ENCODE measurements around the gene NPIPA7.
"Not testable (repeated sequence)": the region's sequence is repeated elsewhere in the genome, so short reads cannot be mapped to it uniquely, and the experiment has no call there.

NPIPA7 gene

DNA sequence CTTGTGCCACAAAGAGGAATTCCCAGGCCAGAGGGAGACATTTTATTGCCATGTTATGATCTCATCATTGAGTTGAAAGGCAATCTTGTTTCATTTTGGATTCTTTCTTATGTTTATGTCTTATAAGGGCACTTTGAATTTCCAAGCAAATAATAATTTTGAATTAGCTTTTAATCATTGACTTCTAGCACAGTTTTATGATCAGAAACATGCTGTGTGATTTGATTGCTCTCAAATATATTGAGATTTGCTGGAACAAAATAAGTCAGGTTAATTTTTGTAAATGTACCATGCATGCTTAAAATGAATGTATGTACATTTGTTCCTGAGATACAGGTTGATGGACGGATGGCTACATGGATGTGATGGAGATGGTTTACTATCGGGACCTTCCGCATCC lies at the start of gene NPIPA7:
TSS of gene NPIPA7 (plus strand) at position 301 of the 400 bp plus-strand sequence. CDS start 105 bp downstream, outside the sequence.
- not testable (repeated sequence) for DNase-seq (ENCODE audit: low spot score)

DNA sequence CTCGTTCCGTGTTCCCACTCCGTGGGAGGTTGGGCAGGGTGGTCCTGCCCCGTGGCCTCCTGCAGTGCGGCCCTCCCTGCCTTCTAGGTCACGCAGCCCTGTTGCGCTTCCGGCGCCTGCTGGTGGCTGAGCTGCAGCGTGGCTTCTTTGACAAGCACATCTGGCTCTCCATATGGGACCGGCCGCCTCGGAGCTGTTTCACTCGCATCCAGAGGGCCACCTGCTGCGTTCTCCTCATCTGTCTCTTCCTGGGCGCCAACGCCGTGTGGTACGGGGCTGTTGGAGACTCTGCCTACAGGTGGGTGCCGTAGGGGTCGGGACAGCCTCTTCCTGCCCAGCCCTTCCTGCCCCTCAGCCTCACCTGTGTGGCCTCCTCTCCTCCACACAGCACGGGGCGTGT lies 47.5 kb upstream of the NPIPA7 start:
- not testable (repeated sequence) for DNase-seq (ENCODE audit: low spot score)

DNA sequence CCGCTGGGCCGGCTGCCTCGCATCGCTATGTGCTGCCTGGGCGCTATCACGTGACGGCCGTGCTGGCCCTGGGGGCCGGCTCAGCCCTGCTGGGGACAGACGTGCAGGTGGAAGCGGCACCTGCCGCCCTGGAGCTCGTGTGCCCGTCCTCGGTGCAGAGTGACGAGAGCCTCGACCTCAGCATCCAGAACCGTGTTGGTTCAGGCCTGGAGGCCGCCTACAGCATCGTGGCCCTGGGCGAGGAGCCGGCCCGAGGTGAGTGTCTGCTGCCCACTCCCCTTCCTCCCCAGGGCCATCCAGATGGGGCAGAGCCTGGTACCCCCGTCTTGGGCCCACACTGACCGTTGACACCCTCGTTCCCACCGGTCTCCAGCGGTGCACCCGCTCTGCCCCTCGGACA lies 21.4 kb upstream of the NPIPA7 start:
- not testable (repeated sequence) for DNase-seq (ENCODE audit: low spot score)

DNA sequence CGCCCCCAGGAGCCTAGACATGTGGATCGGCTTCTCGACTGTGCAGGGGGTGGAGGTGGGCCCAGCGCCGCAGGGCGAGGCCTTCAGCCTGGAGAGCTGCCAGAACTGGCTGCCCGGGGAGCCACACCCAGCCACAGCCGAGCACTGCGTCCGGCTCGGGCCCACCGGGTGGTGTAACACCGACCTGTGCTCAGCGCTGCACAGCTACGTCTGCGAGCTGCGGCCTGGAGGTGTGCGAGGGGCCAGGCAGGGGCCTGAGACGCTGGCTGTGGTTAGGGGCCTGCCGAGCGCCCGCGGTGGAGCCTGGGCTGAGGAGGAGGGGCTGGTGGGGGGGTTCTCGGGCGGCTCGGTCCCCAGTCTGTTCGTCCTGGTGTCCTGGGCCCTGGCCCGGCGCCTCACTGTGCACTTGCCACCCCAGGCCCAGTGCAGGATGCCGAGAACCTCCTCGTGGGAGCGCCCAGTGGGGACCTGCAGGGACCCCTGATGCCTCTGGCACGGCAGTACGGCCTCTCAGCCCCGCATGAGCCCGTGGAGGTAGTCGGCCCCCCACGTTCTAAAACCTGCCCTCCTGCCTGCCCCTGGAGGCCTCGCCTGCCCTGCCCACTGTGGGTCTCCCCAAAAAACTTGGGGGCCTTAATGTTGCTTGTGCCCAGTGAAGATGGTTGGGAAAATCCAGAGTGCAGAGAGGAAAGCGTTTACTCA lies 20.2 kb upstream of the NPIPA7 start:
- not testable (repeated sequence) for DNase-seq (ENCODE audit: low spot score)

DNA sequence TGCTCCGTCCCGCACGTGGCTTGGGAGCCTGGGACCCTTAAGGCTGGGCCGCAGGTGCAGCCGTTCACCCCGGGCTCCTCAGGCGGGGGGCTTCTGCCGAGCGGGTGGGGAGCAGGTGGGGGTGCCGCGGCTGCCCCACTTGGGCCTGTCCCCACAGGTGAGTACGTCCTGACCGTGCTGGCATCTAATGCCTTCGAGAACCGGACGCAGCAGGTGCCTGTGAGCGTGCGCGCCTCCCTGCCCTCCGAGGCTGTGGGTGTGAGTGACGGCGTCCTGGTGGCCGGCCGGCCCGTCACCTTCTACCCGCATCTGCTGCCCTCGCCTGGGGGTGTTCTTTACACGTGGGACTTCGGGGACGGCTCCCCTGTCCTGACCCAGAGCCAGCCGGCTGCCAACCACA lies 15.3 kb upstream of the NPIPA7 start:
- DNase-seq (ENCODE audit: low spot score), result not testable (repeated sequence)

DNA sequence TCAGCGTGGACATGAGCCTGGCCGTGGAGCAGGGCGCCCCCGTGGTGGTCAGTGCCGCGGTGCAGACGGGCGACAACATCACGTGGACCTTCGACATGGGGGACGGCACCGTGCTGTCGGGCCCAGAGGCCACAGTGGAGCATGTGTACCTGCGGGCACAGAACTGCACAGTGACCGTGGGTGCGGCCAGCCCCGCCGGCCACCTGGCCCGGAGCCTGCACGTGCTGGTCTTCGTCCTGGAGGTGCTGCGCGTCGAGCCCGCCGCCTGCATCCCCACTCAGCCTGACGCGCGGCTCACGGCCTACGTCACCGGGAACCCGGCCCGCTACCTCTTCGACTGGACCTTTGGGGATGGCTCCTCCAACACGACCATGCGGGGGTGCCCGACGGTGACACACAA lies 14.8 kb upstream of the NPIPA7 start:
- DNase-seq (ENCODE audit: low spot score), result not testable (repeated sequence)

DNA sequence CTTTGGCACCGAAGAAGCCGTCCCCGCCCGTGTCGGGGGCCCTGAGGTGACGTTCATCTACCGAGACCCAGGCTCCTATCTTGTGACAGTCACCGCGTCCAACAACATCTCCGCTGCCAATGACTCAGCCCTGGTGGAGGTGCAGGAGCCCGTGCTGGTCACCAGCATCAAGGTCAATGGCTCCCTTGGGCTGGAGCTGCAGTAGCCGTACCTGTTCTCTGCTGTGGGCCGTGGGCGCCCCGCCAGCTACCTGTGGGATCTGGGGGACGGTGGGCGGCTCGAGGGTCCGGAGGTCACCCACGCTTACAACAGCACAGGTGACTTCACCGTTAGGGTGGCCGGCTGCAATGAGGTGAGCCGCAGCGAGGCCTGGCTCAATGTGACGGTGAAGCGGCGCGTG lies 14.2 kb upstream of the NPIPA7 start:
- not testable (repeated sequence) for DNase-seq (ENCODE audit: low spot score)

DNA sequence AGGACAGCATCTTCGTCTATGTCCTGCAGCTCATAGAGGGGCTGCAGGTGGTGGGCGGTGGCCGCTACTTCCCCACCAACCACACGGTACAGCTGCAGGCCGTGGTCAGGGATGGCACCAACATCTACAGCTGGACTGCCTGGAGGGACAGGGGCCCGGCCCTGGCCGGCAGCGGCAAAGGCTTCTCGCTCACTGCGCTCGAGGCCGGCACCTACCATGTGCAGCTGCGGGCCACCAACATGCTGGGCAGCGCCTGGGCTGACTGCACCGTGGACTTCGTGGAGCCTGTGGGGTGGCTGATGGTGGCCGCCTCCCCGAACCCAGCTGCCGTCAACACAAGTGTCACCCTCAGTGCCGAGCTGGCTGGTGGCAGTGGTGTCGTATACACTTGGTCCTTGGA lies 13.6 kb upstream of the NPIPA7 start:
- DNase-seq (ENCODE audit: low spot score), result not testable (repeated sequence)

DNA sequence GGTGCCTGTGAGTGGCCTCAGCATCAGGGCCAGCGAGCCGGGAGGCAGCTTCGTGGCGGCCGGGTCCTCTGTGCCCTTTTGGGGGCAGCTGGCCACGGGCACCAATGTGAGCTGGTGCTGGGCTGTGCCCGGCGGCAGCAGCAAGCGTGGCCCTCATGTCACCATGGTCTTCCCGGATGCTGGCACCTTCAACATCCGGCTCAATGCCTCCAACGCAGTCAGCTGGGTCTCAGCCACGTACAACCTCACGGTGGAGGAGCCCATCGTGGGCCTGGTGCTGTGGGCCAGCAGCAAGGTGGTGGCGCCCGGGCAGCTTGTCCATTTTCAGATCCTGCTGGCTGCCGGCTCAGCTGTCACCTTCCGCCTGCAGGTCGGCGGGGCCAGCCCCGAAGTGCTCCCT lies 13.1 kb upstream of the NPIPA7 start:
- not testable (repeated sequence) for DNase-seq (ENCODE audit: low spot score)

DNA sequence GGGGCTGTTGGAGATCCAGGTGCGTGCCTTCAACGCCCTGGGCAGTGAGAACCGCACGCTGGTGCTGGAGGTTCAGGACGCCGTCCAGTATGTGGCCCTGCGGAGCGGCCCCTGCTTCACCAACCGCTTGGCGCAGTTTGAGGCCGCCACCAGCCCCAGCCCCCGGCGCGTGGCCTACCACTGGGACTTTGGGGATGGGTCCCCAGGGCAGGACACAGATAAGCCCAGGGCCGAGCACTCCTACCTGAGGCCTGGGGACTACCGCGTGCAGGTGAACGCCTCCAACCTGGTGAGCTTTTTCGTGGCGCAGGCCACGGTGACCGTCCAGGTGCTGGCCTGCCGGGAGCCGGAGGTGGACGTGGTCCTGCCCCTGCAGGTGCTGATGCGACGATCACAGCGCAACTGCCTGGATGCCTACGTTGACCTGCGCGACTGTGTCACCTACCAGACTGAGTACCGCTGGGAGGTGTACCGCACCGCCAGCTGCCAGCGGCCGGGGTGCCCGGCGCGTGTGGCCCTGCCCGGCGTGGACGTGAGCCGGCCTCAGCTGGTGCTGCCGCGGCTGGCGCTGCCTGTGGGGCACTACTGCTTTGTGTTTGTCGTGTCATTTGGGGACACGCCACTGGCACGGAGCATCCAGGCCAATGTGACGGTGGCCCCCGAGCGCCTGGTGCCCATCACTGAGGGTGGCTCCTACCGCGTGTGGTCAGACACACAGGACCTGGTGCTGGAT lies 12.2 kb upstream of the NPIPA7 start:
- DNase-seq (ENCODE audit: low spot score), result not testable (repeated sequence)

DNA sequence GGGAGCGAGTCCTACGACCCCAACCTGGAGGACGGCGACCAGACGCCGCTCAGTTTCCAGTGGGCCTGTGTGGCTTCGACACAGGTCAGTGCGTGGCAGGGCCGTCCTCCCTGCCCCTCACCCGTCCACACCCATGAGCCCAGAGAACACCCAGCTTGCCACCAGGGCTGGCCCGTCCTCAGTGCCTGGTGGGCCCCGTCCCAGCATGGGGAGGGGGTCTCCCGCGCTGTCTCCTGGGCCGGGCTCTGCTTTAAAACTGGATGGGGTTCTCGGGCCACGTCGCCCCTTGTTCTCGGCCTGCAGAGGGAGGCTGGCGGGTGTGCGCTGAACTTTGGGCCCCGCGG lies 11.7 kb upstream of the NPIPA7 start:
- DNase-seq (ENCODE audit: low spot score), result not testable (repeated sequence)

DNA sequence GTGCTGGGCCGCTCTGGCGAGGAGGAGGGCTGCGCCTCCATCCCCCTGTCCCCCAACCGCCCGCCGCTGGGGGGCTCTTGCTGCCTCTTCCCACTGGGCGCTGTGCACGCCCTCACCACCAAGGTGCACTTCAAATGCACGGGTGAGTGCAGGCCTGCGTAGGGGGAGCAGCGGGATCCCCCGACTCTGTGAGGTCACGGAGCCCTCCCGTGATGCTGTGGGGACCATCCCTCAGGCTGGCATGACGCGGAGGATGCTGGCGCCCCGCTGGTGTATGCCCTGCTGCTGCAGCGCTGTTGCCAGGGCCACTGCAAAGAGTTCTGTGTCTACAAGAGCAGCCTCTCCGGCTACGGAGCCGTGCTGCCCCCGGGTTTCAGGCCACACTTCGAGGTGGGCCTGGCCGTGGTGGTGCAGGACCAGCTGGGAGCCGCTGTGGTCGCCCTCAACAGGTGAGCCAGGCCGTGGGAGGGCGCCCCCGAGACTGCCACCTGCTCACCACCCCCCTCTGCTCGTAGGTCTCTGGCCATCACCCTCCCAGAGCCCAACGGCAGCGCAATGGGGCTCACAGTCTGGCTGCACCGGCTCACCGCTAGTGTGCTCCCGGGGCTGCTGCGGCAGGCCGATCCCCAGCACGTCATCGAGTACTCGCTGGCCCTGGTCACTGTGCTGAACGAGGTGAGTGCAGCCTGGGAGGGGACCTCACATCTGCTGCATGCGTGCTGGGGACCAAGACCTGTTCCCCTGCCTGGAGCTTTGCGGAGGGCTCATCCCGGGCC lies 9.7 kb upstream of the NPIPA7 start:
- DNase-seq (ENCODE audit: low spot score), result not testable (repeated sequence)

DNA sequence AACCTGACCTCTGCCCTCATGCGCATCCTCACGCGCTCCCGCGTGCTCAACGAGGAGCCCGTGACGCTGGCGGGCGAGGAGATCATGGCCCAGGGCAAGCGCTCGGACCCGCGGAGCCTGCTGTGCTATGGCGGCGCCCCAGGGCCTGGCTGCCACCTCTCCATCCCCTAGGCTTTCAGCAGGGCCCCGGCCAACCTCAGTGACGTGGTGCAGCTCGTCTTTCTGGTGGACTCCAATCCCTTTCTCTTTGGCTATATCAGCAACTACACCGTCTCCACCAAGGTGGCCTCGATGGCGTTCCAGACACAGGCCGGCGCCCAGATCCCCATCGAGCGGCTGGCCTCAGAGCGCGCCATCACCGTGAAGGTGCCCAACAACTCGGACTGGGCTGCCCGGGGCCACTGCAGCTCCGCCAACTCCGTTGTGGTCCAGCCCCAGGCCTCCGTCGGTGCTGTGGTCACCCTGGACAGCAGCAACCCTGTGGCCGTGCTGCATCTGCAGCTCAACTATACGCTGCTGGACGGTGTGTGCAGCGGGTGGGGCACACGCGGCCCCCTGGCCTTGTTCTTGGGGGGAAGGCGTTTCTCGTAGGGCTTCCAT lies 7.7 kb upstream of the NPIPA7 start:
- not testable (repeated sequence) for DNase-seq (ENCODE audit: low spot score)

DNA sequence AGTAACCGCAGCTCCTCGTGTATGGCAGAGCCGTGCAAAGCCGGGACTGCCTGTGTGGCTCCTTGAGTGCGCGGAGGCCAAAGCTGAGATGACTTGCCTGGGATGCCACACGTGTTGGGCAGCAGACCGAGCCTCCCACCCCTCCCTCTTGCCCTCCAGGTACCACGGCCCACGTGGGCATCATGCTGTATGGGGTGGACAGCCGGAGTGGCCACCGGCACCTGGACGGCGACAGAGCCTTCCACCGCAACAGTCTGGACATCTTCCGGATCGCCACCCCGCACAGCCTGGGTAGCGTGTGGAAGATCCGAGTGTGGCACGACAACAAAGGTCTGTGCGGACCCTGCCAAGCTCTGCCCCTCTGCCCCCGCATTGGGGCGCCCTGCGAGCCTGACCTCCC lies 4.7 kb upstream of the NPIPA7 start:
- not testable (repeated sequence) for DNase-seq (ENCODE audit: low spot score)

DNA sequence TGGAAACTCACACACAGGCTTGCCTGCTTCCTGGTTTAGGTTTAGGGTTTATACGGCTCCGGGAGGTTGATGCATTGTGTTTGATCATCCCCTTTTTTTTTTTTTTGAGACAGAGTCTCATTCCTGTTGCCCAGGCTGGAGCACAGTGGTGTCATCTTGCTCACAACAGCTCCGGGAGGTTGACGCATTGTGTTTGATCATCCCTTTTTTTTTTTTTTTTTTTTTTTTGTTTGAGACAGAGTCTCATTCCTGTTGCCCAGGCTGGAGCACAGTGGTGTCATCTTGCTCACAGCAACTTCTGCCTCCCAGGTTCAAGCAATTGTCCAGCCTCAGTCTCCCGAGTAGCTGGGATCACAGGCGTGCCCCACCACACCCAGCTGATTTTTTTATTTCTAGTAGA lies 20.7 kb downstream of the NPIPA7 start:
- DNase-seq (ENCODE audit: low spot score), result not testable (repeated sequence)

DNA sequence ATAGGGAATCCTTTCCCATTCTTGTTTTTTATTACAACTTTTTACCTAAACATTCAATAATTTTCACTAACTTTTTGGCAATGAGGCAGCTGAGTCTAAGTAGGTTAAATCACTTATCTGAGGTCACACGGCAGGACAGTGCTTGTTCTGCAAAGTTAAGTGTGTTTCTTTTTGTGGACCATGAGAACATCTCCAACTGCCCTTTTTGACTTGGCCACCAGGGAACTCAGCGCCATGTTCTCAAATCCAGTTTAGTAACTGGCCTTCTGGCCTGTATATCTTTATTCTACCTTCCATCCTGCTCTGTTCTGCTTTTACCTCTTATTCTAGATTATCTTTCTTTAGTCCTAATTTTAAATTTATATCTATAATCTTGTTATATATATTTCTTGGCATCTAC lies 23.4 kb downstream of the NPIPA7 start:
- DNase-seq (ENCODE audit: low spot score), result not testable (repeated sequence)

DNA sequence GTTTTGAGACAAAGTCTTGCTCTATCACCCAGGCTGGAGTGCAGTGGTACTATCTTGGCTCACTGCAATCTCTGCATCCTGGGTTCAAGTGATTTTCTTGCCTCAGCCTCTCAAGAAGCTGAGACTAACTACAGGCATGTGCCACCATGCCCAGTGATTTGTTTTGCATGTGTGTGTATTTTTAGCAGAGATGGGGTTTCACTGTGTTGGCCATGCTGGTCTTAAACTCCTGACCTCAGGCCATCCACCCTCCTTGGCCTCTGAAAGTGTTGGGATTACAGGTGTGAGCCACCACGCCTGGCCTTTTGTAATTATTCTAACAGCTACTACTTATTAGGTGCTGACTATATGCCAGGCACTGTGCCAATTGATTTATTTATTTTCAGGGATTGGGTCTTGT lies 25.3 kb downstream of the NPIPA7 start:
- DNase-seq (ENCODE audit: low spot score), result not testable (repeated sequence)

DNA sequence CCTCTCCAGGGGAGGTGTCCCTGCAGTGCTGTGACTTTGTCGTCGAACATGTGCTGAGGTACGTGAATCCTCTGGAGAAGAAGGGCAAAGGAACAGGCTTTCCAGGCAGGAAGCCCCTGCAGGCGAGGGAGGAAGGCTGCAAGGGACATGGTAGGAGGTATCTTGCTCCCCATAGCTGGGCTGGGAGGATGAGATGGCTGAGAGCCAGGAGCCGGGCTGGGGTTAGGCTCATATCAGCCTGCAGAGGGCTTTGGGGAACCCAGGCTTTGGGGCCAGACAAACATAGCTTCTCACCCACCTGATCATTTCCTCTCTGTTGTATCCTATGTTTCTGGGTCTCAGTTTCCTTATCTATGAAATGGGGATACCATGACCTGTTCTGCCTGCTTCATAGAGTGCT lies 26.5 kb downstream of the NPIPA7 start:
- not testable (repeated sequence) for DNase-seq (ENCODE audit: low spot score)

DNA sequence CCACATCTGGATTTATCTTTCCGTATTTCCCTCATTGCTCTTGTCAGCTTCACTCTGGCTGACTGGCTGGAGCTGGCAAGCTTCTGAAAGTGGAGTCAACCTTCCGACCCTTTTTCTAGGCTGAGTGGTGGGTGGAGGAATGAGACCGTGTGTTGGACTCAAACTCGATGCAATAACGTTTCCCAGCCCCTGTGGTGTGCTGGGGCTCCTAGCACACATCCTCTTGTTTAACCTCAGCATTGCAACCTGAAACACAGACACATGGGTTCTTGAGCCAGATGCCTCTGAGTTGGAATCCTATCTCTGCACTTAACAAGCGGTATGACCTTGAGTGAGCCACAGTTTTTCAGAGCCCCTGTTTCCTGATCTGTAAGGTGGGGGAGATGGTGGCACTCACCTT lies 29.5 kb downstream of the NPIPA7 start:
- not testable (repeated sequence) for DNase-seq (ENCODE audit: low spot score)

DNA sequence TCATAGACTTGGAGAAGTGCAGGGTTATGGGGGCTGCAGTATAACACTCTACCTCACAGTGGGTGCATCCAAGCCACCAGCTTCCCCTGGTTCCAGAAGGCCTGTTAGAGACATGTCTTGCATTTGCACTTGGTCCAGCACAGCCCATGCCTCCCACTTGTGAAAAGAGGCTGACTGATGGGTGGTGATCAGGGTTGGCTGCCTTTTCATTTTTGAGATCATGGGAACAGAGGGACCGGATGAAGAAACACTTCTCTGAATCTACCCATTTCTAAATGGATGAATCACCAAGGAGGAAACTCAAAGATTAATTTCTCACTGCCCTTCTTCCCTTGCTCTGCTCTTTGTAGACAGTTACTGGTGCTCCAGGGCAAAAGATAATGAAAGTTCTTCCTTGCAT lies 34.8 kb downstream of the NPIPA7 start:
- not testable (repeated sequence) for DNase-seq (ENCODE audit: low spot score)

DNA sequence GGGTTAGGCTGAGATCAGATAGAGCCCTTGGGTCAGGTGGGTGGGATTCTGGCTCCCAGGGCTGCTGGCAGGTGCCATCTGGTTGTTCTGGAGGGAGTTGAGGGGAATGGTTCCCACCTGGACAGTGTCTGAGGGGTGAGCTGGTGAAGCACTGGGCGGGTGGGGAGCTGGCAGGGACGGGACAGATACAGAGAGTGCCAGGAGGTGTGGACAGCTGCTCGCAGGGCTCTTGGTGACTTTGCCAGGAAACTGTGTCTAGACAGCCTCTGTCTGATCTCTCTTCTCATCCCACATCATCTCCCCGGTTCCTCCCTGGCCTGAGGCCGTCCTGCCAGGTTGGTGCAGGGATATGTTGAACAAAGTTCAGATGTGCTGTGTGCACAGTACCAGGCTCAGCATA lies 38.1 kb downstream of the NPIPA7 start:
- DNase-seq (ENCODE audit: low spot score), result not testable (repeated sequence)

DNA sequence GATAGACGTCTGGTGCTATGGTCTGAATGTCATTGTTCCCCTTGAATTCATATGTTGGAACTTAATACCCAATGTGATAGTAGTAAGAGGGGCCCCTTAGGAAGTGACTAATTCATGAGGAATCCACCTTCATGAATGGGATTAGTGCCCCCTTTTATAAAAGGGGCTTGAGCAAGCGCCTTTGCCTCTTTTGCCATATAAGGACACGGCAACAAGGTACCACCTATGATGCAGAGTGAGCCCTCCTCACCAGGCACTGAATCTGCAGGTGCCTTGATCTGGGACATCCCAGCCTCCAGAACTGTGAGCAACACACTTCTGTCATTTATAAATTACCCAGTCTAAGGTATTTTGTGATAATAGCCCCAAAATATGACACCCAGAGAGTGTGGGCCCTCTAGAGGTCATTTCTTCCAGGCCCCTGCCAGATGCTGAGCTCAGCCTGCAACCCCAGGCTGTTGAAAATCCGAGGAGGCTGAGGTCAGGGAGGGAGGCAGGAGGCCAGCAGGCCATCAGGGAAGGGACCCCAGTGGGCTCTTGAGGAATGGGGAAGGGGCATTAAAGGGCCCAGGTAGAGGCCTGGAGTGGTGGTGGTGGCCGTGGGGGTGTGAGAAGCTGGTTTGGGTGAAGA lies 39.1 kb downstream of the NPIPA7 start:
- DNase-seq (ENCODE audit: low spot score), result not testable (repeated sequence)

Measured in globus pallidus (tissue), 1 donor.